Fibroblast of skin of scalp (primary cell): ENCODE results near the gene CALML4. TPM values are rescaled to one million over a fixed set of nuclear protein-coding genes. Genes with fewer than 3 reads are reported as not detected.
"Not testable (repeated sequence)": the region's sequence is repeated elsewhere in the genome, so short reads cannot be mapped to it uniquely, and the experiment has no call there.

Experiments used
- DNase-seq: peaks from one replicate; pipeline ENCODE4 v3.0.0-alpha.2; 2013
- polyA plus RNA-seq, 2 experiments: library from polyadenylated mRNA; unstranded; fragments of 120-200 nt; gene quantifications; one replicate each; pipeline ENCODE4 v1.2.1, GENCODE V29; 2013; ENCODE audit not compliant: insufficient read length in 2 of 2

CALML4 gene
- 1.7 TPM for polyA plus RNA-seq (2013, experiment 1 of 2; ENCODE audit: insufficient read length)
- 3.0 TPM for polyA plus RNA-seq (2013, experiment 2 of 2; ENCODE audit: insufficient read length)

GRCh38 chr15:68204776-68205557 lies at the start of gene CALML4:
CALML4 (minus strand) TSS chr15:68205332; CDS start chr15:68205247, 85 bp downstream.
- DNase-seq: no peak

- peak; percentile 83 for DNase-seq
These were observed 47.9 kb upstream of the CALML4 start for GRCh38 chr15:68252925-68253534.

GRCh38 chr15:68249058-68249713 lies 44.1 kb upstream of the CALML4 start:
- no peak for DNase-seq

GRCh38 chr15:68244235-68244634 lies 39.1 kb upstream of the CALML4 start:
- DNase-seq: no peak

GRCh38 chr15:68241088-68241935 lies 36.2 kb upstream of the CALML4 start:
- DNase-seq: no peak

- no peak for DNase-seq
These were observed 33.9 kb upstream of the CALML4 start for GRCh38 chr15:68239025-68239424.

GRCh38 chr15:68235022-68235421 lies 29.9 kb upstream of the CALML4 start:
- no peak for DNase-seq

GRCh38 chr15:68234520-68234919 lies 29.4 kb upstream of the CALML4 start:
- DNase-seq: not testable (repeated sequence)

GRCh38 chr15:68234060-68234459 lies 28.9 kb upstream of the CALML4 start:
- DNase-seq: no peak

- DNase-seq: no peak
These were observed 27.8 kb upstream of the CALML4 start for GRCh38 chr15:68232937-68233336.

- no peak for DNase-seq
These were observed 27.3 kb upstream of the CALML4 start for GRCh38 chr15:68232449-68232848.

- DNase-seq: no peak
These were observed 26.1 kb upstream of the CALML4 start for GRCh38 chr15:68231102-68231818.

- DNase-seq: no peak
These were observed 25.3 kb upstream of the CALML4 start for GRCh38 chr15:68230157-68231100.

- peak; percentile 81 for DNase-seq
These were observed 24.4 kb upstream of the CALML4 start, which contains the start of gene CLN6 for GRCh38 chr15:68229386-68230156. CLN6 (minus strand) TSS chr15:68229728; CDS start chr15:68229584, 144 bp downstream.

GRCh38 chr15:68228971-68229385 lies 23.8 kb upstream of the CALML4 start:
- DNase-seq: no peak

GRCh38 chr15:68228143-68228970 lies 23.2 kb upstream of the CALML4 start:
- DNase-seq: no peak

GRCh38 chr15:68227643-68228142 lies 22.6 kb upstream of the CALML4 start:
- DNase-seq: no peak

GRCh38 chr15:68225442-68225841 lies 20.3 kb upstream of the CALML4 start:
- not testable (repeated sequence) for DNase-seq
